Heart left ventricle (tissue), 16 donors: Measurements from ENCODE around the gene ZNF669. TPM values are rescaled to one million over a fixed set of nuclear protein-coding genes. Genes with fewer than 3 reads are reported as not detected.

Experiments used
- ATAC-seq, 4 donors: fragments of 200-7000 bp; cut with Tn5 transposase; one replicate each; pipeline ENCODE4 v1.9.1; 2020 to 2022; ENCODE audit warnings: moderate library complexity in 4 of 4, mild to moderate bottlenecking in 3 of 4, moderate number of reproducible peaks in 1 of 4
- DNase-seq, 5 donors: peaks; one replicate each; pipeline ENCODE4 v3.0.0-alpha.2; 2020
- H3K27ac ChIP-seq, 12 donors: fragments of 200-600 bp; sonication (generic) in 4 of 12; one replicate each; pipeline versions ENCODE4 v1.5.0 to v1.8.0; 2016 to 2022; ENCODE audit warnings: mild to moderate bottlenecking in 2 of 12
- H3K27me3 ChIP-seq, 9 donors: fragments of 200-600 bp; sonication (generic) in 2 of 9; one replicate each; pipeline versions ENCODE4 v1.5.1 to v1.8.0; 2016 to 2022; ENCODE audit warnings: mild to moderate bottlenecking in 3 of 9
- H3K36me3 ChIP-seq, 9 donors: fragments of 200-600 bp; sonication (generic) in 2 of 9; one replicate each; pipeline versions ENCODE4 v1.5.0 to v1.8.0; 2018 to 2022; ENCODE audit warnings: mild to moderate bottlenecking in 2 of 9
- H3K4me1 ChIP-seq, 12 donors: fragments of 200-600 bp; sonication (generic) in 4 of 12; one replicate each; pipeline versions ENCODE4 v1.5.0 to v1.8.0; 2016 to 2022; ENCODE audit warnings: mild to moderate bottlenecking in 3 of 12
- H3K4me3 ChIP-seq, 12 donors: fragments of 200-600 bp; sonication (generic) in 4 of 12; one replicate each; pipeline versions ENCODE4 v1.5.0 to v1.8.0; 2017 to 2022; ENCODE audit warnings: mild to moderate bottlenecking in 9 of 12, moderate library complexity in 4 of 12
- H3K9me3 ChIP-seq, 12 donors: fragments of 200-600 bp; sonication (generic) in 4 of 12; one replicate each; pipeline versions ENCODE4 v1.5.0 to v1.8.0; 2016 to 2022; ENCODE audit warnings: mild to moderate bottlenecking in 1 of 12
- POLR2A ChIP-seq, 2 donors: fragments of 450-650 bp; IDR thresholded peaks; one replicate each; pipeline ENCODE4 v1.6.1; 2017; ENCODE audit warnings: antibody characterized with exemption in 2 of 2, mild to moderate bottlenecking in 2 of 2, moderate library complexity in 2 of 2
- WGBS, 4 donors: extraction: QIAGEN DNeasy Blood & Tissue Kit in 2 of 4; methylation state at CpG; one replicate each; pipeline versions ENCODE4 v1.1.5 to v1.1.7; 2013 to 2018; 5-methylcytosine and 5-hydroxymethylcytosine counted together
- intact Hi-C, 10 donors: fragments of 100-400 bp; cut with DNase I; formaldehyde crosslinking; loops; one replicate each; pipeline versions ENCODE4 v1.11.1 to v1.14.2; 2022
- polyA plus RNA-seq, 2 donors: library from polyadenylated mRNA; stranded (reverse); fragments of 200-250 nt; gene quantifications; one replicate each; pipeline ENCODE4 v1.2.3, GENCODE V29; 2013
- total RNA-seq, 9 donors: library from RNA; depleted of rRNA in 2 of 9; stranded (reverse); fragments of >200 nt in 2 of 9; fragmentation: NEBNext Ultra II Directional in 3 of 9; extraction: Animal tissue kit (Norgen Biotek cat#: 25700) in 3 of 9; gene quantifications; one replicate each; pipeline versions ENCODE4 v1.1.0 to v1.2.4, GENCODE V29; 2016 to 2023
- TF ChIP-seq, protein P1 (sequence below), 12 donors: fragments of 200-600 bp; sonication (generic) in 4 of 12; IDR thresholded peaks; one replicate each; pipeline versions ENCODE4 v1.5.0 to v1.8.0; 2018 to 2022; ENCODE audit warnings: antibody characterized with exemption in 12 of 12, mild to moderate bottlenecking in 5 of 12
- donor health status: ischemic (EF 13 %, LVEDD 7.1; RV severe dilation, severe dysfunction).
- donor health status: healthy with polysubstance abuse.
- donor health status: DM: no; HTN: yes; CAD: no.
- donor health status: DM: no; HTN: no; CAD: no.
- donor health status: ischemic (EF 25% LVEDD 6.9; RV normal size, moderate dysfunction).
- donor health status: ischemic (EF 25% LVEDD 5.7; RV mildly dilated, moderate dysfunction).
- donor health status: healthy.
- donor health status: DM: yes; HTN: yes; CAD: no.
- donor health status: ischemic (EF 35%, LVEDD 5.7; RV mildly dilated, moderate dysfunction).
- donor health status: nonischemic (EF 11% LVEDD 7.7; RV severe dilation, severe dysfunction).
- donor health status: DM: yes; HTN: yes; CAD: no.
- donor health status: PGD.
- donor health status: ischemic (EF 29% LVEDD 5.4; RV normal size, mild dysfunction).
- donor health status: nonischemic (EF 23%, LVEDD 6.1; RV moderate dilation, normal function).

The ZNF669 gene
- total and polyA plus RNA-seq, 11 donors: 1.5 to 5.4 (median 3.2) TPM

DNA sequence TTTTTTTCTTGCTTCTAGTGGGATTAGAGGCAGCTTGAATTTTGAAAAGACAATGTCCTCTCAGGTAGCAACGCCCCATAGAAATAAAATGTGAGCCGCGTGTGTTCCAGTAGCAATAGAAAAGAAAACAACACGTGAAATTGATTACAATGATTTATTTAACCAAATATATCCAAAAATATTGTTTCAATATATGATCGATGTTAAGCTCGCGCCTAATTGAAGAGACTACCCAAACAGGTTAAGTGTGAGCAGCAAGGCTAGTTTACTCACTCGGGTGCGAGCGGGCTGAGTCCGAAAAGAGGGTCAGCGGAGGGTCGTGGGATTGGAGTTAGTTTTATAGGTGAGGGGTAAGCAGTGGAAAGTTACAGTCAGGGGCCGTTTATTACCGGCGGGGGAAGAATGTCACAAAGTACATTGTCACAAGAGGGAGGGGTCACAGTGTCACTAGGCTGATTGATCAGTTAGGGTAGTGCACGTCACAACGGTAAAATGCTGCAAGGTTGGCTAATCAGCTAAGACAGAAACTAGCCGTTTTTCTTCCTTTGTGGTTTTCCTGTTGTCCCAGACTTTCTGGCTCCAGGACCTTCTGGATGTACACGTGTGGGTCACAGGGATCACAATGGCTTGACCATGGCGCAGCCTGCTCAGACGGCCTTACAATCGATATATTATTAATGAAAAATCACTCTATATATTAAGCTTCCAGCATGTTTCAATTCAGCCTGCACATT, 24.8 kb downstream of the ZNF669 start:
- Histone ChIP-seq H3K4me3 (peak overlapping the region in 11 of 12 donors; percentile 74 to 98 (median 86)), H3K27me3 (no peaks in the 10 kb centered on the region), H3K27ac (peak overlapping the region in 6 of 12 donors; percentile 59 to 84 (median 73)), H3K36me3 (no peaks in the 10 kb centered on the region), H3K4me1 (peaks cover 0 to 21% (median 11%) of the 10 kb centered on the region in 12 donors), H3K9me3 (peaks cover 0 to 5% (median 0%) of the 10 kb centered on the region in 12 donors)
- intact Hi-C loops: loop anchor here in 3 of 10 donors (2.0 to 10.0 kb wide), 3 partner anchors 25 to 145 kb away; partner anchors contain the start of genes AHCTF1 (in 2 of the 3) and ZNF669 (in 2 of the 3)
- 41 to 49% (median 48%) methylated on average over 23 of the region's 23 CpGs for WGBS, 4 donors
- DNase-seq (no peak), ATAC-seq (no peak)
- TF ChIP-seq, protein P1, sequence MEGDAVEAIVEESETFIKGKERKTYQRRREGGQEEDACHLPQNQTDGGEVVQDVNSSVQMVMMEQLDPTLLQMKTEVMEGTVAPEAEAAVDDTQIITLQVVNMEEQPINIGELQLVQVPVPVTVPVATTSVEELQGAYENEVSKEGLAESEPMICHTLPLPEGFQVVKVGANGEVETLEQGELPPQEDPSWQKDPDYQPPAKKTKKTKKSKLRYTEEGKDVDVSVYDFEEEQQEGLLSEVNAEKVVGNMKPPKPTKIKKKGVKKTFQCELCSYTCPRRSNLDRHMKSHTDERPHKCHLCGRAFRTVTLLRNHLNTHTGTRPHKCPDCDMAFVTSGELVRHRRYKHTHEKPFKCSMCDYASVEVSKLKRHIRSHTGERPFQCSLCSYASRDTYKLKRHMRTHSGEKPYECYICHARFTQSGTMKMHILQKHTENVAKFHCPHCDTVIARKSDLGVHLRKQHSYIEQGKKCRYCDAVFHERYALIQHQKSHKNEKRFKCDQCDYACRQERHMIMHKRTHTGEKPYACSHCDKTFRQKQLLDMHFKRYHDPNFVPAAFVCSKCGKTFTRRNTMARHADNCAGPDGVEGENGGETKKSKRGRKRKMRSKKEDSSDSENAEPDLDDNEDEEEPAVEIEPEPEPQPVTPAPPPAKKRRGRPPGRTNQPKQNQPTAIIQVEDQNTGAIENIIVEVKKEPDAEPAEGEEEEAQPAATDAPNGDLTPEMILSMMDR (IDR thresholded peaks at IDR 0.05): no peak
- TF ChIP-seq POLR2A (IDR thresholded peaks at IDR 0.05): no peak

DNA sequence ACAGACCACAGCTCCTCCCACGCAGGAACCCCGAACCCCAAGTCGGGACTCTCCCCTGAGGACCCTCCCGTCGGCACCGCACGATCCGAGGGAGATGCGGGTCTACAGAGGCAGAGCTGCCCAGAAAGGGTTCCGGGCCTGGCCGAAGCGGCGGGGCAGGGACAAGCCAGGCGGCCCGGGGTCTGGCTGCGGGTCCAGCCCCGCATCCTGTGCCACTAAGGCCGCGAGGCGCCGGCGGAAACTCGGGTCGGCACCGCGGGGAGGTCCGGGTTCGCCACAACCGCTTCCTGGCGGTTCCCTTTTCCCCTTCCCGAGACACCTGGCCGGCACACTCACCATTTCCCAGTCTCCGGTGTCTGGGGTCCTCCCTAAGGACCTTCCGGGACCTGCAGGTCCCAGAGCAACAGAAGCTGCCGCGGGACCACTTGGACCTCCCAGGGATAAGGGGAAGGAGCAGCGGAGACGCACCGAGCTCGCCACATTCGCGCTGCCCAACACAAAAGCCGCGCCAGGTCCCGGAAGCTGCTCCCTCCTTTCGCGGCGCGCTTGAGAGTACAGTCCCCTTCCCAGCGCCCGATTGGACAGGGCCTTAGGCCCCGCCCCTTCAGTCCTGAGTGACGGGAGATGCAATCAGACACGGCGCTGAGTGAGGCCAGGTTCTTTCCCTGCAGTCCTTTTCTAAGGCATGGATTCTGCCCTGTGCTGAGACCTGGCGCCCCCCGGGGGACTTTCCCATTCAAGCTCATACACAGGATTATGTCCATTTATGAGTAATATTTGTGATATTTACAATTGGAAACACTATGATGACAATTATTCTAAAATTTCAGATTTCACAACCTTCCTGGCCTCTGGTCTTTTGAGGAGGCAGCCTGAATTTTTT, 25.7 kb downstream of the ZNF669 start, which contains the start of gene ZNF670:
Gene ZNF670, minus strand, starts transcription at position 554 of the 883 bp plus-strand sequence. Its CDS starts 215 bp downstream, at position 339.
- peak within 1 kb of the TSS; percentile 47 to 84 (median 72) for H3K27ac ChIP-seq
- 0 to 1% (median 1%) methylated on average over 29 to 57 of the region's 57 CpGs for WGBS, 4 donors
- intact Hi-C loops: loop anchor here in 3 of 10 donors (2.0 to 10.0 kb wide), 3 partner anchors 26 to 144 kb away; partner anchors contain the start of genes AHCTF1 (in 2 of the 3) and ZNF669 (in 2 of the 3)
- peak in 1 of 2 donors; percentile 70 for TF ChIP-seq POLR2A (IDR thresholded peaks at IDR 0.05)
- TF ChIP-seq, protein P1 (IDR thresholded peaks at IDR 0.05): peak in 2 of 12 donors; percentile 3 to 16
- peaks cover 0 to 21% (median 11%) of the 10 kb centered on the region in 12 donors for H3K4me1 ChIP-seq
- ATAC-seq (peak; percentile 100), DNase-seq (peak; percentile 95 to 97 (median 96))
- H3K36me3 ChIP-seq: no peaks in the 10 kb centered on the region
- no peaks in the 10 kb centered on the region for H3K27me3 ChIP-seq
- peaks cover 0 to 1% (median 0%) of the 10 kb centered on the region in 12 donors for H3K9me3 ChIP-seq
- H3K4me3 ChIP-seq: peak within 1 kb of the TSS; percentile 74 to 98 (median 88)

DNA sequence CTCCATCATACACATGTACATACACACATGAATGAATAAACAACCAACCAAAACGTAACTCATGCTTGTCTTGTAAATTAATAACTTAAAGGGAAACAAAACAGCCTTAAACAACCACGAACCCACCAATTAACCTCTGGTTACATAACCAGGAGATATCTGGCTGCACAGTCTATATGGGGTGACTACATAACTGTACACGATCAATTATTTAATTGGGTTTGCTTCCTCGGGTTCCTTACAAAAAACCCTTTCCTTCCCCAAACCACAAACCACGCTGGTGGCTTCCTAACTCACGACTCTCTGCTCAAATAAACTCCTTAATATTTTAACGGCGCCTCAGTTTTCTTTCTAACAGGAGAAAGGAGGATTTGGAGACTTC, 26.3 kb downstream of the ZNF669 start:
- Histone ChIP-seq H3K9me3 (peaks cover 0 to 3% (median 0%) of the 10 kb centered on the region in 12 donors), H3K27ac (peak overlapping the region in 11 of 12 donors; percentile 47 to 84 (median 73)), H3K36me3 (no peaks in the 10 kb centered on the region), H3K4me1 (peaks cover 0 to 21% (median 11%) of the 10 kb centered on the region in 12 donors), H3K4me3 (peak overlapping the region; percentile 74 to 98 (median 88)), H3K27me3 (no peaks in the 10 kb centered on the region)
- DNase-seq (no peak), ATAC-seq (no peak)
- intact Hi-C loops: loop anchor here in 3 of 10 donors (2.0 to 10.0 kb wide), 3 partner anchors 27 to 143 kb away; partner anchors contain the start of genes AHCTF1 (in 2 of the 3) and ZNF669 (in 2 of the 3)
- TF ChIP-seq, protein P1 (IDR thresholded peaks at IDR 0.05): no peak
- TF ChIP-seq POLR2A (IDR thresholded peaks at IDR 0.05): no peak
- 1 to 3% (median 2%) methylated on average over 8 of the region's 8 CpGs for WGBS, 4 donors
